ENCODE data around the gene SPHK1.

Gene SPHK1

GRCh38 chr17:76432004-76432403 is 47.6 kb downstream of the SPHK1 start:
- no peak for FAIRE-seq
- DNase-seq (ENCODE audit: low spot score): no peak

- no peak for FAIRE-seq
- DNase-seq (ENCODE audit: low spot score): peak; percentile 22
Measured at GRCh38 chr17:76432712-76433336, 48.4 kb downstream of the SPHK1 start.

- FAIRE-seq (no peak), DNase-seq (ENCODE audit: low spot score) (no peak)
Measured at GRCh38 chr17:76433693-76434092, 49.3 kb downstream of the SPHK1 start.

DNA sequence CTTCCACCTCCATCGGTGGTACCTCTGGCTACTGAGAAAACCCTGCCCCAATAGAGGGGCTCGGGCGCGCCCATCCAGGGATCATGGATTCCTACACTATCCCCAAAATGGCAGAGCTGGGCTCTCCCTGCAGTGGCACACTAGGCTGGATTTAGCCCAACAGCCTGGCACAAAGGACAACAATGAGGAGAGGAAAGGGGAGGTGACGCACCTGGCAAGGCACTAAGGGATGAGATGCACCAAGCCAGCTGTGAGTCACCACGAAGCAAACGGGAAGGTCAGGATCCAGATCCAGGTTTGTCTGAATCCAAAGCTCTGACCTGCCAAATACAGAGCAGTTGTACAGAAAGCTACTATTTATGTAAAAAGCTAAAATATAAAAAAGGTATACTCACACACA is 50.5 kb downstream of the SPHK1 start:
- FAIRE-seq (no peak), DNase-seq (ENCODE audit: low spot score) (no peak)

DNA sequence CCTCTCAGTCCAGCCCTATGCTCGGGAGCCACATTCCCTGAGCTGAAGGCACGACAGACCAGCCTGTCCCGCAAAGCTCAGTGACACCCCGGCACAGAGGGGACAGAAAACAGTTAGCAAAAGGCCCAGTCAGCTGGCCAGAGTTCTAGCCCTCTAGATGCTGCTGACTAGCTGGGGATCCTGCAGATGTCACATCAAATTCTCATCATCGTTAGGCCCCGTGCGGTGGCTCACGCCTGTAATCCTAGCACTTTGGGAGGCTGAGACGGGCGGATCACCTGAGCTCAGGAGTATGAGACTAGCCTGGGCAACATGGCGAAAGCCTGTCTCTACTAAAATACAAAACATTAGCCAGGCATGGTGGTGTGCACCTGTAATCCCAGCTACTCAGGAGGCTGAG is 51.3 kb downstream of the SPHK1 start:
- FAIRE-seq: no peak
- DNase-seq (ENCODE audit: low spot score): no peak
